ENCODE measurements around the gene PSMG4. TPM values are rescaled to one million over a fixed set of nuclear protein-coding genes. Genes with fewer than 3 reads are reported as not detected.
"Not testable (repeated sequence)": the region's sequence is repeated elsewhere in the genome, so short reads cannot be mapped to it uniquely, and the experiment has no call there.

Gene PSMG4
- total RNA-seq, 1 experiment from 2014 or later, result 29.3 TPM

GRCh38 chr6:3240595-3240994, 18.2 kb upstream of the PSMG4 start:
- WGBS (ENCODE audit: extremely low coverage, insufficient read length, low lambda C conversion rate), result no CpG with 5 or more reads among the region's 7 CpGs
- Histone ChIP-seq H3K23me2 (ENCODE audit: insufficient read length, low read depth, low read length, poor library complexity, severe bottlenecking) (no peaks in the 10 kb centered on the region), H2BK15ac (ENCODE audit: low read depth, low read length) (no peak overlapping the region), H3K4me2 (ENCODE audit: insufficient read depth, insufficient read length, low read length) (no peak overlapping the region), H2AK5ac (ENCODE audit: insufficient read length, low read length) (no peak overlapping the region), H3K18ac (ENCODE audit: insufficient read length, low read depth, low read length) (no peak overlapping the region), H3K27ac (ENCODE audit: insufficient read length, low read depth, low read length) (no peak overlapping the region), H3K79me2 (ENCODE audit: insufficient read depth, low read length) (no peaks in the 10 kb centered on the region), H3K4ac (ENCODE audit: low read depth, low read length) (no peak overlapping the region), H3K4me1 (ENCODE audit: insufficient read depth, low read length) (peaks cover 6% of the 10 kb centered on the region; the same call in 1 of the 2 replicates), H4K5ac (ENCODE audit: insufficient read length, low read depth, low read length) (no peak overlapping the region), H2BK12ac (ENCODE audit: insufficient read length, low read depth, low read length) (no peak overlapping the region), H3T11ph (ENCODE audit: low read length) (no peak overlapping the region), H4K8ac (replicated peaks; ENCODE audit: insufficient read length, low read depth, low read length) (no peak overlapping the region), H3K23ac (ENCODE audit: insufficient read length, low read depth, low read length) (no peak overlapping the region), H2BK5ac (ENCODE audit: insufficient read length, low read length) (no peak overlapping the region), H3K56ac (ENCODE audit: insufficient read length, low read depth, low read length) (no peak overlapping the region), H4K91ac (ENCODE audit: insufficient read length, low read depth, low read length) (no peak overlapping the region), H3K9ac (ENCODE audit: extremely low read depth, insufficient read length, low read length) (no peak overlapping the region), H2BK120ac (ENCODE audit: low read depth, low read length, poor library complexity, severe bottlenecking) (no peak overlapping the region), H3K14ac (ENCODE audit: insufficient read depth, low read length) (no peak overlapping the region), H3K79me1 (ENCODE audit: insufficient read depth, low read depth, low read length, poor library complexity, severe bottlenecking) (no peaks in the 10 kb centered on the region), H4K20me1 (ENCODE audit: control insufficient read depth, insufficient read depth, insufficient read length) (no peaks in the 10 kb centered on the region), H3K9me3 (ENCODE audit: control insufficient read depth, low read depth, low read length) (no peaks in the 10 kb centered on the region), H3K27me3 (ENCODE audit: insufficient read depth, low read length) (no peaks in the 10 kb centered on the region), H2AFZ (ENCODE audit: low read length) (no peak overlapping the region), H2BK20ac (ENCODE audit: low read depth, low read length, poor library complexity, severe bottlenecking) (no peak overlapping the region)
- Mint-ChIP-seq H3K4me3 (no peak overlapping the region), H3K9me3 (no peaks in the 10 kb centered on the region), H3K36me3 (ENCODE audit: insufficient read depth in 1 of 3, low read depth in 3 of 3) (no peaks in the 10 kb centered on the region), H3K27ac (no peak overlapping the region), H3K4me1 (peaks cover 9 to 11% of the 10 kb centered on the region in 2 experiments), H3K27me3 (ENCODE audit: low read depth) (no peaks in the 10 kb centered on the region)
- TF ChIP-seq, protein P1, sequence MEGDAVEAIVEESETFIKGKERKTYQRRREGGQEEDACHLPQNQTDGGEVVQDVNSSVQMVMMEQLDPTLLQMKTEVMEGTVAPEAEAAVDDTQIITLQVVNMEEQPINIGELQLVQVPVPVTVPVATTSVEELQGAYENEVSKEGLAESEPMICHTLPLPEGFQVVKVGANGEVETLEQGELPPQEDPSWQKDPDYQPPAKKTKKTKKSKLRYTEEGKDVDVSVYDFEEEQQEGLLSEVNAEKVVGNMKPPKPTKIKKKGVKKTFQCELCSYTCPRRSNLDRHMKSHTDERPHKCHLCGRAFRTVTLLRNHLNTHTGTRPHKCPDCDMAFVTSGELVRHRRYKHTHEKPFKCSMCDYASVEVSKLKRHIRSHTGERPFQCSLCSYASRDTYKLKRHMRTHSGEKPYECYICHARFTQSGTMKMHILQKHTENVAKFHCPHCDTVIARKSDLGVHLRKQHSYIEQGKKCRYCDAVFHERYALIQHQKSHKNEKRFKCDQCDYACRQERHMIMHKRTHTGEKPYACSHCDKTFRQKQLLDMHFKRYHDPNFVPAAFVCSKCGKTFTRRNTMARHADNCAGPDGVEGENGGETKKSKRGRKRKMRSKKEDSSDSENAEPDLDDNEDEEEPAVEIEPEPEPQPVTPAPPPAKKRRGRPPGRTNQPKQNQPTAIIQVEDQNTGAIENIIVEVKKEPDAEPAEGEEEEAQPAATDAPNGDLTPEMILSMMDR (conservative IDR thresholded peaks at IDR 0.05), result no peak
- no peak for DNase-seq

GRCh38 chr6:3241745-3242144, 17.0 kb upstream of the PSMG4 start:
- not testable (repeated sequence) for H3K9me3 Mint-ChIP-seq; H3K4me3 Mint-ChIP-seq; H2BK20ac ChIP-seq (ENCODE audit: low read depth, low read length, poor library complexity, severe bottlenecking); H3K27me3 Mint-ChIP-seq (ENCODE audit: low read depth); H3K36me3 Mint-ChIP-seq (ENCODE audit: insufficient read depth in 1 of 3, low read depth in 3 of 3); H3K18ac ChIP-seq (ENCODE audit: insufficient read length, low read depth, low read length); H2BK120ac ChIP-seq (ENCODE audit: low read depth, low read length, poor library complexity, severe bottlenecking); H3K79me1 ChIP-seq (ENCODE audit: insufficient read depth, low read depth, low read length, poor library complexity, severe bottlenecking); H3K9ac ChIP-seq (ENCODE audit: extremely low read depth, insufficient read length, low read length); DNase-seq; H3K27ac ChIP-seq (ENCODE audit: insufficient read length, low read depth, low read length); H3K9me3 ChIP-seq (ENCODE audit: control insufficient read depth, low read depth, low read length); H3K4me2 ChIP-seq (ENCODE audit: insufficient read depth, insufficient read length, low read length); H2BK15ac ChIP-seq (ENCODE audit: low read depth, low read length); H3K4ac ChIP-seq (ENCODE audit: low read depth, low read length); H3K4me1 ChIP-seq (ENCODE audit: insufficient read depth, low read length); H3K79me2 ChIP-seq (ENCODE audit: insufficient read depth, low read length); H3K23me2 ChIP-seq (ENCODE audit: insufficient read length, low read depth, low read length, poor library complexity, severe bottlenecking); H3K4me1 Mint-ChIP-seq; H2AK5ac ChIP-seq (ENCODE audit: insufficient read length, low read length); H4K91ac ChIP-seq (ENCODE audit: insufficient read length, low read depth, low read length); H2BK12ac ChIP-seq (ENCODE audit: insufficient read length, low read depth, low read length); H2BK5ac ChIP-seq (ENCODE audit: insufficient read length, low read length); H4K5ac ChIP-seq (ENCODE audit: insufficient read length, low read depth, low read length); H3K27ac Mint-ChIP-seq; H3K27me3 ChIP-seq (ENCODE audit: insufficient read depth, low read length); H3K56ac ChIP-seq (ENCODE audit: insufficient read length, low read depth, low read length); H3T11ph ChIP-seq (ENCODE audit: low read length); H4K20me1 ChIP-seq (ENCODE audit: control insufficient read depth, insufficient read depth, insufficient read length); H3K23ac ChIP-seq (ENCODE audit: insufficient read length, low read depth, low read length); H3K14ac ChIP-seq (ENCODE audit: insufficient read depth, low read length); H4K8ac ChIP-seq (replicated peaks; ENCODE audit: insufficient read length, low read depth, low read length); H2AFZ ChIP-seq (ENCODE audit: low read length)
- WGBS (ENCODE audit: extremely low coverage, insufficient read length, low lambda C conversion rate), result no CpG with 5 or more reads among the region's 4 CpGs
